G401.6 (cell line): ENCODE results near the gene LUC7L.

ENCODE experiments used
- FAIRE-seq: peaks from 2 replicates; lab custom pipeline; 2012; peaks lifted over from hg19 to GRCh38; lab: Jason Lieb, UNC

The LUC7L gene

GRCh38 chr16:140175-140857, 88.9 kb downstream of the LUC7L start:
- FAIRE-seq, result no peak
